ENCODE measurements around the gene SBNO2. TPM values are rescaled to one million over a fixed set of nuclear protein-coding genes. Genes with fewer than 3 reads are reported as not detected.
"Not testable (repeated sequence)": the region's sequence is repeated elsewhere in the genome, so short reads cannot be mapped to it uniquely, and the experiment has no call there.

The SBNO2 gene
- total RNA-seq, 3 donors from 2014 or later: 15.4 to 63.3 (median 43.9) TPM

DNA sequence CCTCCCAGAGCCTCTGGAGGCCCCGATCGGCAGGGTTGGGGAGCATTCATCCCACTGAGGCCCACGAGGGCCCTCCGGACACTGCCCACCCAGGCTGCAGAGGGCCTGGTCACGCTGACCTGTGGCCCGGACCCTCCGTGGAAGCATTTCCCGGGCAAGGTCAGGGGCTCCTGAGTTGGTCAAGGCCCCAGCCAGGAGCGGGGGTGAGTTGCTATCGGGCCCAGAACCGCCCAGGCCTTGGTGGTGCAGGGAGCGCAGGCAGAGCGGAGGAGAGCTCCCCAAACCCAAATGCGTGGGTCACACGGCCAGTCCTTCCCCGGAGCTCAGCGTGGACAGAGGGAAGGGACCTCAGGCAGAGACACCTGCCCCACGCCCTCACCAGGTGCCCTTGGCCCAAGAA lies 44.5 kb downstream of the SBNO2 start:
- peaks cover 23 to 26% of the 10 kb centered on the region in 2 donors for H3K4me1 ChIP-seq
- H3K4me3 ChIP-seq: peak overlapping the region in 1 of 3 donors; percentile 100
- no peaks in the 10 kb centered on the region for H3K27me3 ChIP-seq
- TF ChIP-seq POLR2A (IDR thresholded peaks at IDR 0.05): no peak
- TF ChIP-seq, protein P1, sequence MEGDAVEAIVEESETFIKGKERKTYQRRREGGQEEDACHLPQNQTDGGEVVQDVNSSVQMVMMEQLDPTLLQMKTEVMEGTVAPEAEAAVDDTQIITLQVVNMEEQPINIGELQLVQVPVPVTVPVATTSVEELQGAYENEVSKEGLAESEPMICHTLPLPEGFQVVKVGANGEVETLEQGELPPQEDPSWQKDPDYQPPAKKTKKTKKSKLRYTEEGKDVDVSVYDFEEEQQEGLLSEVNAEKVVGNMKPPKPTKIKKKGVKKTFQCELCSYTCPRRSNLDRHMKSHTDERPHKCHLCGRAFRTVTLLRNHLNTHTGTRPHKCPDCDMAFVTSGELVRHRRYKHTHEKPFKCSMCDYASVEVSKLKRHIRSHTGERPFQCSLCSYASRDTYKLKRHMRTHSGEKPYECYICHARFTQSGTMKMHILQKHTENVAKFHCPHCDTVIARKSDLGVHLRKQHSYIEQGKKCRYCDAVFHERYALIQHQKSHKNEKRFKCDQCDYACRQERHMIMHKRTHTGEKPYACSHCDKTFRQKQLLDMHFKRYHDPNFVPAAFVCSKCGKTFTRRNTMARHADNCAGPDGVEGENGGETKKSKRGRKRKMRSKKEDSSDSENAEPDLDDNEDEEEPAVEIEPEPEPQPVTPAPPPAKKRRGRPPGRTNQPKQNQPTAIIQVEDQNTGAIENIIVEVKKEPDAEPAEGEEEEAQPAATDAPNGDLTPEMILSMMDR (IDR thresholded peaks at IDR 0.05): no peak
- no peak for TF ChIP-seq POLR2AphosphoS5 (IDR thresholded peaks at IDR 0.05)
- peak overlapping the region in 1 of 2 donors; percentile 7 for H3K27ac ChIP-seq
- no peak for DNase-seq (ENCODE audit: low spot score in 2 of 2)
- H3K36me3 ChIP-seq: no peaks in the 10 kb centered on the region
- intact Hi-C loops (cut with DNase I; ENCODE audit: low total_unique reads): no loop called here
- H3K9me3 ChIP-seq: no peaks in the 10 kb centered on the region

DNA sequence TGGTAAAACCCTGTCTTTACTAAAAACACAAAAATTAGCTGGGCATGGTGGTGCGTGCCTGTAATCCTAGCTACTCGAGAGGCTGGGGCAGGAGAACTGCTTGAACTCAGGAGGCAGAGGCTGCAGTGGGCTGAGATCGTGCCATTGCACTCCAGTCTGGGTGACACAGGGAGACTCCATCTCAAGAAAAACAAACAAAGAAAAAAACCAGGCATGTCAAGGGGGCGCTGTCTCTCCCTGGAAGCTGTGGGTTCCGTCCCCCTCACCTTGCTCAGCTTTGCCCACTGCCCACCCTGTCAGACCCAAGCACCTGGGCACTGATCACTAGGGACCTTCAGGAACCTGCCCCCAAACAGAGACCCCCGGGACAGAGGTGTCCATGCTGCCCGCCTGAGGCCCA lies 45.0 kb downstream of the SBNO2 start:
- peaks cover 19 to 26% of the 10 kb centered on the region in 2 donors for H3K4me1 ChIP-seq
- H3K27me3 ChIP-seq; H3K9me3 ChIP-seq; DNase-seq (ENCODE audit: low spot score in 2 of 2); H3K27ac ChIP-seq; H3K36me3 ChIP-seq; intact Hi-C loops (cut with DNase I; ENCODE audit: low total_unique reads): not testable (repeated sequence)
- peak overlapping the region in 1 of 3 donors; percentile 100 for H3K4me3 ChIP-seq

- Histone ChIP-seq H3K4me3 (no peak overlapping the region), H3K27me3 (no peaks in the 10 kb centered on the region), H3K9me3 (no peaks in the 10 kb centered on the region), H3K36me3 (peaks cover 4% of the 10 kb centered on the region), H3K27ac (no peak overlapping the region), H3K4me1 (peaks cover 9 to 25% of the 10 kb centered on the region in 2 donors)
- TF ChIP-seq POLR2AphosphoS5 (IDR thresholded peaks at IDR 0.05) (no peak), POLR2A (IDR thresholded peaks at IDR 0.05) (no peak)
- TF ChIP-seq, protein P1 (IDR thresholded peaks at IDR 0.05): no peak
- intact Hi-C loops (cut with DNase I; ENCODE audit: low total_unique reads): no loop called here
- no peak for DNase-seq (ENCODE audit: low spot score in 2 of 2)
Measured at GRCh38 chr19:1128106-1128505, 46.0 kb downstream of the SBNO2 start.

DNA sequence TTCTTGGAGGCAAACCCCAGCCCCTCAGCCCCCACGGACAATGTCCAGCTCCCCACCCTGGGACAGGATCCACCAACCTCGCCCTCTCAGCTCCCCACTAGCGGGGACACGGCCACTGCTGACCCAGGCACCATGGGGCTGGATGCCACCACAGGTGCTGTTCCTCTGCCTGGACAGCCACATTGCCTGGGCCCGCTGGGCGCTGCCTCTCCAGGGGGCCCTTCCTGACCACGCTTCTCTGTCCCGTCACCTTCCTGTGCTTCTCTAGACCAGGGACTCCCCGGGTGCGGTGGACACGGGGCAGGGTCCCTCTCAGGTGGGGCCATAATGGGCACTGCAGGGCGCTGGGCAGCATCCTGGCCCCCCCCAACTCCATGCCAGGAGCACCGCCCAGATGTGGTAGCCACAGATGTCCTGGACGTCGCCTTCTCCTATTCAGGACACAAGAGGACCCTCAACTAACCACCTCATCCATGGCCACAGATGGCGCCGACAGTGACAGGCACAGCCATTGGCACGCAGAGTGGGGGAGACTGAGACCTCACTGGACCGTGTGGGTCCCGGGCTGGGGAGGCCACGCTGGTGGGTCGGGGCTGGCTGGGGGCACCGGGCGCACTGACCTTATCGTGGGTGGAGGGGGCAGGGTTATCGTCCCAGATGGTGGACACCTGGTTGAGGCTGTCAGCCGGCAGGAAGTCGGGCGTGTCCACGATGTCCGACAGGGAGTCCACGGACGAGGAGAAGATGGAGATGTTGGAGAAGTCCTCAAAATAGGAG lies 46.9 kb downstream of the SBNO2 start:
- H3K9me3 ChIP-seq: no peaks in the 10 kb centered on the region
- peaks cover 0 to 17% of the 10 kb centered on the region in 2 donors for H3K4me1 ChIP-seq
- DNase-seq (ENCODE audit: low spot score in 2 of 2): no peak
- intact Hi-C loops (cut with DNase I; ENCODE audit: low total_unique reads): no loop called here
- H3K27me3 ChIP-seq: no peaks in the 10 kb centered on the region
- H3K4me3 ChIP-seq: no peak overlapping the region
- H3K27ac ChIP-seq: peak overlapping the region; percentile 35 to 74
- peaks cover 4% of the 10 kb centered on the region for H3K36me3 ChIP-seq
- TF ChIP-seq POLR2AphosphoS5 (IDR thresholded peaks at IDR 0.05) (no peak), POLR2A (IDR thresholded peaks at IDR 0.05) (no peak)
- TF ChIP-seq, protein P1 (IDR thresholded peaks at IDR 0.05): no peak

DNA sequence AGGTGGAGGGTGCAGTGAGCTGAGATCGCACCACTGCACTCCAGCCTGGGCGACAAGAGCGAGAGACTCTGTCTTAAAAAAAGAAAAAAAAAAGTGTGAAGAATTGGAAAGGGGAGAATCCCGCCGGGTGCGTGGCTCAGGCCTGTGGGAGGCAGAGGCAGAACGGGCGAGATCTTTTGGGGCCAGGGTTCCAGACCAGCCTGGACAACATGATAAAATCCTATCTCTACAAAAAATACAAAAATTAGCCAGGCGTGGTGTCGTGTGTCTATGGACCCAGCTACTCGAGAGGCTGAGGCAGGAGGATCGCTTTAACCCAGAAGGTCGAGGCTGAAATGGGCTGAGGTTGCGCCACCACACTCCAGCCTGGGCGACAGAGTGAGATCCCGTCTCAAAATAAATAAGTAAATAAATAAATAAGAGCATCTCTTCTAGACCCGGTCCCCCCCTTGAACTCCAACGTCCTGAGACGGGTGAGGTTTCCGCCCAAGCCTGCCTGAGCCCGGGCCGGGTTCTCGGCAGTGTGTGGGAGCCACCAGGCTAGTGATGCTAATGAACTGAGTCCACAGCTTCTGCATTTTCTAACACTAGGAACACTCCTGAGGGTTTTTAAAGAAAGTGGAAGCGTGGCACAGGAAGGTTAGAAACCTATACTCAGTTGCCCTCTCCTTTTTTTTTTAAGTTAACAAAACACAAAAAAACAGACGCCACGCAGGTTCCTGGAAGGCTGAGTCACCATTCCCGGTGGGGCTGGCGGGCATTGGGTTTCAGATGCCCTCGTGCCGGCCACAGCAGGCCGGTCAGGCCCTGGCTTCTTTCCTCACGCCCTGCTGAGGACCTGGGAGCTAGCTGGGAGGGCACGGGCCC lies 48.2 kb downstream of the SBNO2 start:
- no peak for DNase-seq (ENCODE audit: low spot score in 2 of 2)
- no peak for TF ChIP-seq POLR2A (IDR thresholded peaks at IDR 0.05)
- TF ChIP-seq POLR2AphosphoS5 (IDR thresholded peaks at IDR 0.05): peak in 1 of 3 donors; percentile 41
- intact Hi-C loops (cut with DNase I; ENCODE audit: low total_unique reads): no loop called here
- Histone ChIP-seq H3K27me3 (no peaks in the 10 kb centered on the region), H3K4me1 (peaks cover 0 to 12% of the 10 kb centered on the region in 2 donors), H3K27ac (peak overlapping the region; percentile 35 to 74), H3K36me3 (peaks cover 4% of the 10 kb centered on the region), H3K4me3 (peak overlapping the region in 1 of 3 donors; percentile 28), H3K9me3 (no peaks in the 10 kb centered on the region)

All from breast epithelium (tissue), 4 donors.